Measurements from ENCODE around the gene LLGL2.

- TF ChIP-seq L3MBTL2 (conservative IDR thresholded peaks at IDR 0.05) (no peak), NFRKB (IDR thresholded peaks at IDR 0.05) (no peak), BHLHE40 (IDR thresholded peaks at IDR 0.05; ENCODE audit: borderline replicate concordance) (no peak), FOXM1 (IDR thresholded peaks at IDR 0.05; ENCODE audit: borderline replicate concordance) (no peak), ARNT (IDR thresholded peaks at IDR 0.05) (no peak), CTBP1 (IDR thresholded peaks at IDR 0.05; ENCODE audit: borderline replicate concordance) (no peak), SUZ12 (IDR thresholded peaks at IDR 0.05) (no peak), TARDBP (IDR thresholded peaks at IDR 0.05) (no peak), ZNF384 (IDR thresholded peaks at IDR 0.05) (no peak)
Observed at GRCh38 chr17:75548813-75549212, 23.3 kb downstream of the LLGL2 start.

All from HEK293T (cell line).